Endometrium (tissue), 2 donors: ENCODE data around the gene SMCO4.

ENCODE experiments used
- FAIRE-seq: peaks from 2 replicates; lab custom pipeline; 2012; peaks lifted over from hg19 to GRCh38; lab: Jason Lieb, UNC
- donor health status: control.
- donor health status: control.

The SMCO4 gene

DNA sequence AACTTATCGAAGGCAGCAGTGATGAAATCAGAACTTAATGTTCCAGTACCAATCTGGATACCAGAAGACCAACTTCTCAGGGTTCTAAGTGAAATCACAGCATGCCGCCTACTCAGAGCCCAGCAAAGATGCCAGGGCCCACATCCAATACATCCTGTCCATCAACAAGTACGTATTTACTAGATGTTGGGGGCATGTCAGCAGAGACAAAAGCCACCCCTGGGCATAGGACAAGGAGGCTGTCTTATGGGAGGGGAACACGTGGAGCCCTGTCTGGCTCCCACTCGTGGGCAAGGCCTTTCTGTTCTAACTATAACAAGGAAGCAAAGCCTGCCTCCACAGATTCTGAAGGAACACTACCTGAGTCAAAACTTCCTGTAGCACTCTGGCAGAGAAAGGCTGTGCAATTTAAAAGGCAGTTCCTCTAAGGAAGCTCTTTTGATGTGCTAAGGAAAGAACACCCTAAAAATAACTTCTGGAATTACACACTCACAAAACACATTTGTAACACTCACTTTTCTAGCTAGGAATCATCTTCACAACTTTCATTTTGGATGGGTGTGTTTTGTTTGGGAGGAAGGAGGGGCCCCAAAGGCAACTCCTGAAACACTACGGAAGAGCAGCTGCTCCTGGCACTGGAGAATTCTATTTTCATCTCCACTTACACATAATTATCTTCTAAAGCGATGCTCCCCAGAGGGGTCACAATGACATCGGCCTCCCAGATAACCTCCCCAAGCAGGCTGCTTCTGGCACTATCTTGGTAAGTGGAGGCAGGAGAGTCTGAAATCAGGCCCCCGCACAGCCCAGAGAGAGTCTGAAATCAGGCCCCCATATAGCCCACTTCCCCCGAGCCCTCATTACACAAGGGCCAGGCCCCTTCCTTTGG lies 14.2 kb downstream of the SMCO4 start:
- FAIRE-seq = no peak

DNA sequence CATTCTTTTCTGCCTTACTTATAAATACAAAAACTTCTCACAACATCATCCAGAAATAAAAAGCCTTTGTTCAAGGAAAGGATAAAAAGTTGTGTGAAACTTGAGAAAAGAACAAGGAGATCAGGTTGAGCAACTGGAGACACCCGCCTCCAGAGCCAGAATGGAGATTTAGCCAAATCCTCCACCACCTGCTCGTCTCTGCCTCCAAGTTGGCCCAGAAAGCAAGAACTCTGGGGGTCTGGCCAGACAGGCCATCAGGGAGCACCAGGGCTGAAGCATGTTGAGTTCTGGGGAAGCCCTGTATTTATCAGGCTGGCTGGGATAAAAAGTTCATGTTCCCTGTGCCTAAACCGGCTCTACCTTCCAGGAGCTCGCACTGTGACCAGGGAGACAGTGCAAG lies 14.9 kb downstream of the SMCO4 start:
- no peak for FAIRE-seq

GRCh38 chr11:93526641-93527583 lies 16.3 kb downstream of the SMCO4 start:
- no peak for FAIRE-seq

DNA sequence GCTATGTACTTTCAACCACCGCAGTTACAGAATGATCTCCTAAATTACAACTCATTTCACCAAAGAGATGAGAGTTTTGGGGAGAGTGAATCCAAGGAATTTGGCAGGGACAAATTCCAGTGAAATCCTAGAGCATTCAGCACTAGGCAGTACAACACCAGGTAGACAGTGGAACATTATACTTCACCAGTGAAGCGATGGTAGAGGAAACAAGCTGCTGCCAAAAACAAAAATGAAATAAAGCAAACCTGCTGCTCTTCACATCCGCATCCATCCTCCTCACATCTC lies 16.9 kb downstream of the SMCO4 start:
- FAIRE-seq = no peak

GRCh38 chr11:93525601-93526345 lies 17.4 kb downstream of the SMCO4 start:
- FAIRE-seq = no peak

DNA sequence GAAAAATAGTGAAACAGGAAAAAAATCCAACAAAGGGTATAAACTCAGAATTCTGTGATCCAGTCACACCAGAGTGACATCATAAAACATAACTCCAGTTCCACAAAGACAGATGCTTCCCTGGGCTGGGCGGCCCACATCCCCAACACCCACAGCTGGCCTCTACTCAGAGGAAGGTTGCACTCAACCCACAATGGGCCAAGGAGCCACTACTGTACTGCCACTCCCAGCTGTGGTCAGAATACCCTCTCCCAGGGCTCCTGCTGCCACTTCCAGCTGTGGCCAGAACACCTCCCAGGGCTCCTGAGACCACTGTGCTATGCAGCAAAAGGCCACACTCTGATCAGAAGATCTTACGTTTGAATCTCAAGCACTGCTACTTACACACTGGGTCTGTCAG lies 18.3 kb downstream of the SMCO4 start:
- no peak for FAIRE-seq

DNA sequence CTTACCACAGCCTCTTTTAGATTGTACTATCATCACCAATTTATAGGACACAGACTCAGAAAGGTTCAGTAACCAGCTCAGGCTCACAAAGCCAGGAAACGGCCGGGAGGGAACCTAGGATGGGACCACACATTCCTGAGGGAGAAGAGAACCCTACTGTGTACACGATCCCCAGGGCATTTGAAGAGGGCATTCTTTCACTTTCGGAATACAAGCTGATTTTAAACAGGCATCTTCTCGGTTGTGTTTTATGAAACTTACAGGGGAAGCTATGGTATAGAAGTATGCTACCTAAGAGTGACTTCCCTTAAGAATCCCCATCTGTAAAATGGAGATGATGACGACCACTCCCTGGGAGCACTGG lies 19.0 kb downstream of the SMCO4 start:
- no peak for FAIRE-seq

DNA sequence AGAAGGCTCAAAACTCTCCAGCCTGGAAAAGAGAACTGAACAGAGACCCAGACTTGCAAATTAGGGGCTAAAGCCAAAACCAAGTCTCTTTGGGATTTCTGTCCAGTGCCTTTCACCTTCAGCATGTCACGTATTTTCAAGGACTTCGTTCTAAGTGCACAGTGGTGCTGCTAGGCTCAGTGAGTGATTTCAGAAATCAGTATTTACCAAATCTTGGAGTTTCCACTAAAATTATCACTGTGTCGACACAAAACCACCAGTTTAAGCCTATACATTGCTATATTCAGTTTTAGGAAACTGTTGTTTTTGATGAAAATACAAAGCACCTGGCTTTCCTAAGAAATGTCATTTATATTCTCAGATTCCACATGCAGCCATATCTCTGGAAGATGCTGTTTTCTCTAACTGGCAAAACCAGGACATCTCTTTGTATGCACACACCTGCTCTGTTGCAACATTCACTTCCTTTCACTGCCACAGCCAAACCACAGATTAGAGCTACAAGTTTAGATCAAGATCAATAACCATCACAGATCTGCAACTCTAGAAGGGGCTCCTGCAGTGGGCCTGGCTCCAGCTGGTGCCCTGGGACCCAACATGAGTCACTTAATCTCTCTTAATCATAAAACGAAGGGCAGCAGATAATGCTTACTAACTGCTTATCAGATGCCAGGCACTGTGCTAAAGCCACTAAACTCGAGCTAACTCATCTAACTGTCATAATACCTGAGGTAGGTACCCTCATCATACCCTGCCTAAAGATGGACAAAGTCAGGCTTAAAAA lies 22.3 kb downstream of the SMCO4 start:
- no peak for FAIRE-seq

- no peak for FAIRE-seq
These were observed 24.0 kb downstream of the SMCO4 start for GRCh38 chr11:93519179-93519578.

DNA sequence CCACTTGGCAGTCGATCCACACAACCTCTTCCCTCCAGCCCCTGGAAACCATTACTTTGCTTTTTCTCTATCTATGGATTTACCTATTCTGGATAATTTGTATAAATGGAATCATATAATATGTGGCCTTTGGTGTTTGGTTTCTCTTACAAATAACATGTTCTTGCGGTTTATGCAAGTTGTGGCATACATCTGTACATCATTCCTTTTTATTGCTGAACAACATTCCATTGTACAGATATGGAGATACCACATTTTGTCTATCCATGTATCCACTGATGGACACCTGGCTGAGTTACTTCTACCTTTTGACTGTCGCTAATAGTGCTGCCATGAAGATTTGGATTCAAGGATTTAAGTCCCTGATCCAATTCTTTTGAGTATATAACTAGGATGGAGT lies 25.1 kb downstream of the SMCO4 start:
- FAIRE-seq = no peak

GRCh38 chr11:93517611-93518010 lies 25.6 kb downstream of the SMCO4 start:
- FAIRE-seq = no peak

DNA sequence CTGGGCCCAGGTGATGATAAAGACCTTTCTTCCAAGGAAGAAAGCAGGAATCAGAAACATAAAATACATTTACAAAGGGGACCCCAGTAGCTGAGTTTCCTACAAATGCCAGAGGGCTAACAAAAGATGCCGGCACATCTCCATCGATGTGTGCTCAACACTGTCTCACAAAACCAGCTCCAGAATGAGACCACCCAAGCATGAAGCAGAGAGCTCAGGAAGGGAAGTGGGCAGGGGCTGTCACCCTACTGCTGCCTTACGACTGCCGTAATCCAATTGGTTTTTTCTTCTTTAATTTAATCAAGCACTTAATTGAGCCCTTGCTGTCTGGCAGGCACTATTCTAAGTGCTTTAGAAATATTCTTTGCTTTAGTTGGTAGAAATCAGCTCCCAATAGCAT lies 26.1 kb downstream of the SMCO4 start:
- FAIRE-seq = no peak

- no peak for FAIRE-seq
These were observed 27.7 kb downstream of the SMCO4 start for GRCh38 chr11:93515441-93516025.

- no peak for FAIRE-seq
These were observed 28.5 kb downstream of the SMCO4 start for GRCh38 chr11:93514712-93515111.

GRCh38 chr11:93513772-93514171 lies 29.4 kb downstream of the SMCO4 start:
- no peak for FAIRE-seq

DNA sequence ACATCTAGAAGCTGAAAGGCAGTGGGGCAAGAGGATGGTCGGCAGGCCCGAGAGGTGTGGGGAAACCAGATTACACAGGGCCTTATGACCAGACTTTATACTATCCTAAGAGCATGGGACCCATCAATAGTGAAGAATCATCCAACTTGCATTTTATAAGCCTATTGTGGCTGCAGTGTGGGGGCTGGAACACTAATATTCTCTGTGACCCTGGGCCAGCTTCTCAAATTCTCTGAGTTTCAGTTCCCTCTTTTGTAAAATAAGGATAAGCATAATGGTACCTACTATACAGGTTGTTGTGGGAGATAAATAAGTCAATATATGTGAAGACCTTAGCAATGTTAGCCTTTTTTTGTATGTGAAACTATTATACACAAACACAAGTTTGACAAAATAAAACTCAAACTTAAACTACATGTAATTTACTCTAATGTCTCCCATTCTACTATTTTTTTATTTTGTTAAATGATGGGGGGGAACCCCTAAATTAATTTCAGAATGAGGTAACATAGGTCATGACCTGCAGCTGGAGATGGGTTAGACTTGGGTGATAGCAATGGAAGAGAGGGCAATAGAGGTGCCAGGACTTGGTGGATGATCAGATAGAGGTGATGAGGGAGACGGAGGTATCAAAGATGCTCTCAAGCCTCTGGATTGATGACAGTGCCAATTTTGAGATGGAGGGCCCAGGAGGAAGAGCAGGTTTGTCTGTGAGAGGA lies 30.1 kb downstream of the SMCO4 start:
- FAIRE-seq = no peak

DNA sequence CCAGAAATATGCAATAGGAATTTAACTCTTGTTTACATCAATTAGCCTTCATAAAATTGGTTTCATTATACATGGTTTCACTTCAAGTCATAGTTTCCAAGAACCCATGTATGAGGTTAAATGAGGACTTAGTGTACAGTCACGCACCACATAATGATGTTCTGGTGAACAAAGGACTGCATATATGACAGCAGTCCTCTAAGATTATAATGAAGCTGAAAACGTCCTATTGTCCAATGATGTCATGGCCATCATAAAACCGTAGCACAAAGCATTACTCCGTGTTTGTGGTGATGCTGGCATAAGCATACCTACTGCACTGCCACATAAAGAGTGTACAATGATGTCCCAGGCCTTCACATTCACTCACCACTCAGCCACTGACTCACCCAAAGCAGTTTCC lies 31.1 kb downstream of the SMCO4 start:
- FAIRE-seq = no peak

GRCh38 chr11:93510196-93510873 lies 32.9 kb downstream of the SMCO4 start:
- FAIRE-seq = no peak

DNA sequence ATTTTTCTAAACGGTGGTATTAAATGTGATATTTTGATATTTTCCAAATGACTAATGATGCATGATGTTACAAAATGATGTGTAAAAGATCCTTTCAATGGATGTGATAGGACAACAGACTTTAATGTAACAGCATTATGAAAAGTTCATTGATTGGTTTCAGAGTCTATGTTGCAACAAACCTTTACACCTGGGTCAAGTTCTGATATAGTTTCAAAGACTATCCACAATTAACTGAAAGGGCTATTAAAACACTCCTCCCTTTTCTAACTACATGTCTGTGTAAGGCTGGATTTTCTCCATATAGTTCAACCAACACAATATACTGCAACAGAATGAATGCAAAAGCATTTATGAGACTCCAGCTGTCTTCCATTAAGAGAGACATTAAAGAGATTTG lies 35.7 kb downstream of the SMCO4 start:
- FAIRE-seq = no peak

- FAIRE-seq = no peak
These were observed 37.5 kb downstream of the SMCO4 start for GRCh38 chr11:93505703-93506102.
